PC-3 (cell line): ENCODE measurements around the gene NRCAM. TPM values are rescaled to one million over a fixed set of nuclear protein-coding genes. Genes with fewer than 3 reads are reported as not detected.
A peak's percentile ranks its signal among the peaks of the same experiment; 100 is the strongest.

Experiments
- ATAC-seq: fragments of 200-7000 bp; cut with Tn5 transposase; 2 replicates; pipeline ENCODE4 v1.9.1; 2020; ENCODE audit warnings: mild to moderate bottlenecking, moderate library complexity
- BruUV-seq: library from RNA; stranded (reverse); fragments of 400-500 nt; replicated peaks from 2 replicates; lab custom pipeline; 2021; lab: Mats Ljungman, UMichigan
- CTCF ChIA-PET: fragments of 300-600 bp; sonication (Branson Sonifier 250); formaldehyde crosslinking; loops from one replicate; lab custom pipeline; 2022; ENCODE audit warnings: antibody characterized with exemption; lab: Charles Lee
- POLR2A ChIA-PET: fragments of 300-600 bp; sonication (Branson Sonifier 250); formaldehyde crosslinking; loops from one replicate; lab custom pipeline; 2022; ENCODE audit warnings: antibody characterized with exemption; ENCODE audit not compliant: unreplicated experiment; lab: Charles Lee
- DNase-seq: peaks from one replicate; pipeline ENCODE4 v3.0.0-alpha.2; 2015
- H2AFZ ChIP-seq: fragments of 300-600 bp; sonication (generic); 2 replicates; pipeline ENCODE4 v1.6.0; 2016; ENCODE audit warnings: antibody characterized with exemption, low read length
- H3F3A ChIP-seq: fragments of 300-600 bp; sonication (generic); one replicate; pipeline ENCODE4 v1.6.0; 2017; ENCODE audit warnings: antibody characterized with exemption, low read length, control low read depth, mild to moderate bottlenecking; ENCODE audit not compliant: unreplicated experiment
- H3K27ac ChIP-seq: fragments of 300-600 bp; sonication (generic); 2 replicates; pipeline ENCODE4 v1.5.1; 2016; ENCODE audit warnings: mild to moderate bottlenecking, low read length
- H3K27me3 ChIP-seq: fragments of 300-600 bp; sonication (generic); 2 replicates; pipeline ENCODE4 v1.6.1; 2016; ENCODE audit warnings: low read length, mixed read lengths
- H3K36me3 ChIP-seq: fragments of 300-600 bp; sonication (generic); 2 replicates; pipeline ENCODE4 v1.6.1; 2016; ENCODE audit warnings: low read depth, mixed run types, low read length, mixed read lengths
- H3K4me1 ChIP-seq: fragments of 300-600 bp; sonication (generic); 2 replicates; pipeline ENCODE4 v1.5.1; 2016; ENCODE audit warnings: low read length; ENCODE audit not compliant: insufficient read depth
- H3K4me2 ChIP-seq: fragments of 300-600 bp; sonication (generic); 2 replicates; pipeline ENCODE4 v1.6.0; 2016; ENCODE audit warnings: low read length
- H3K4me3 ChIP-seq: fragments of 300-600 bp; sonication (generic); 2 replicates; pipeline ENCODE4 v1.5.1; 2016; ENCODE audit warnings: mild to moderate bottlenecking, low read length, mixed read lengths
- H3K79me2 ChIP-seq: fragments of 300-600 bp; sonication (generic); 2 replicates; pipeline ENCODE4 v1.6.1; 2017; ENCODE audit warnings: low read length, mixed read lengths
- H3K9ac ChIP-seq: fragments of 300-600 bp; sonication (generic); 2 replicates; pipeline ENCODE4 v1.6.0; 2016; ENCODE audit warnings: mild to moderate bottlenecking, low read length
- H3K9me2 ChIP-seq: fragments of 300-600 bp; sonication (generic); replicated peaks from 2 replicates; pipeline ENCODE4 v1.6.1; 2016; ENCODE audit warnings: mixed run types, low read length, mixed read lengths
- H3K9me3 ChIP-seq: fragments of 300-600 bp; sonication (generic); 2 replicates; pipeline ENCODE4 v1.6.1; 2016; ENCODE audit warnings: low read length, mixed read lengths
- H4K20me1 ChIP-seq: fragments of 300-600 bp; sonication (generic); 2 replicates; pipeline ENCODE4 v1.6.1; 2016; ENCODE audit warnings: low read length, mixed read lengths
- EZH2 ChIP-seq: fragments of 300-600 bp; sonication (generic); IDR thresholded peaks from one replicate; pipeline ENCODE4 v1.6.1; 2017; ENCODE audit warnings: antibody characterized with exemption, mild to moderate bottlenecking, low read length; ENCODE audit not compliant: unreplicated experiment
- EZH2phosphoT487 ChIP-seq: fragments of 300-600 bp; sonication (generic); IDR thresholded peaks from 2 replicates; pipeline ENCODE4 v1.6.1; 2018; ENCODE audit warnings: mild to moderate bottlenecking, antibody characterized with exemption, low read length, borderline replicate concordance
- intact Hi-C: fragments of 100-400 bp; cut with micrococcal nuclease; formaldehyde crosslinking; loops from 2 replicates; pipeline ENCODE4 v1.9.0; 2023
- total RNA-seq: library from RNA; depleted of rRNA; stranded (reverse); fragments of >200 nt; gene quantifications from 2 replicates; pipeline ENCODE4 v1.2.3, GENCODE V29; 2014
- TF ChIP-seq, protein P1 (sequence below): fragments of 300-600 bp; sonication (generic); conservative IDR thresholded peaks from 2 replicates; pipeline ENCODE4 v1.5.1; 2017; ENCODE audit warnings: antibody characterized with exemption, low read depth, mild to moderate bottlenecking, low read length

NRCAM gene
- total RNA-seq, 1 experiment from 2014 or later, result not detected

- intact Hi-C loops, result no loop called here
- Histone ChIP-seq H3K4me1 (0 out of 2 replicates have a peak, but pooled peaks cover 3% of the 10 kb centered on the region), H3K9ac (no peak overlapping the region), H3K79me2 (no peaks in the 10 kb centered on the region), H3K9me3 (no peaks in the 10 kb centered on the region), H4K20me1 (no peaks in the 10 kb centered on the region), H3K27ac (no peak overlapping the region), H3K4me2 (no peak overlapping the region), H3F3A (no peaks in the 10 kb centered on the region), H3K36me3 (no peaks in the 10 kb centered on the region), H3K4me3 (no peak overlapping the region), H3K27me3 (peaks cover 29% of the 10 kb centered on the region), H2AFZ (no peak overlapping the region), H3K9me2 (no peaks in the 10 kb centered on the region)
- peak; percentile 38 for ATAC-seq
- TF ChIP-seq, protein P1, sequence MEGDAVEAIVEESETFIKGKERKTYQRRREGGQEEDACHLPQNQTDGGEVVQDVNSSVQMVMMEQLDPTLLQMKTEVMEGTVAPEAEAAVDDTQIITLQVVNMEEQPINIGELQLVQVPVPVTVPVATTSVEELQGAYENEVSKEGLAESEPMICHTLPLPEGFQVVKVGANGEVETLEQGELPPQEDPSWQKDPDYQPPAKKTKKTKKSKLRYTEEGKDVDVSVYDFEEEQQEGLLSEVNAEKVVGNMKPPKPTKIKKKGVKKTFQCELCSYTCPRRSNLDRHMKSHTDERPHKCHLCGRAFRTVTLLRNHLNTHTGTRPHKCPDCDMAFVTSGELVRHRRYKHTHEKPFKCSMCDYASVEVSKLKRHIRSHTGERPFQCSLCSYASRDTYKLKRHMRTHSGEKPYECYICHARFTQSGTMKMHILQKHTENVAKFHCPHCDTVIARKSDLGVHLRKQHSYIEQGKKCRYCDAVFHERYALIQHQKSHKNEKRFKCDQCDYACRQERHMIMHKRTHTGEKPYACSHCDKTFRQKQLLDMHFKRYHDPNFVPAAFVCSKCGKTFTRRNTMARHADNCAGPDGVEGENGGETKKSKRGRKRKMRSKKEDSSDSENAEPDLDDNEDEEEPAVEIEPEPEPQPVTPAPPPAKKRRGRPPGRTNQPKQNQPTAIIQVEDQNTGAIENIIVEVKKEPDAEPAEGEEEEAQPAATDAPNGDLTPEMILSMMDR, result no peak
- TF ChIP-seq EZH2, result no peak
- no peak for TF ChIP-seq EZH2phosphoT487
- CTCF ChIA-PET, result no interaction called here
- BruUV-seq, result no TSS peak
- POLR2A ChIA-PET, result no interaction called here
- DNase-seq, result peak; percentile 66
Measured at GRCh38 chr7:108442039-108442568, 14.1 kb downstream of the NRCAM start.

DNA sequence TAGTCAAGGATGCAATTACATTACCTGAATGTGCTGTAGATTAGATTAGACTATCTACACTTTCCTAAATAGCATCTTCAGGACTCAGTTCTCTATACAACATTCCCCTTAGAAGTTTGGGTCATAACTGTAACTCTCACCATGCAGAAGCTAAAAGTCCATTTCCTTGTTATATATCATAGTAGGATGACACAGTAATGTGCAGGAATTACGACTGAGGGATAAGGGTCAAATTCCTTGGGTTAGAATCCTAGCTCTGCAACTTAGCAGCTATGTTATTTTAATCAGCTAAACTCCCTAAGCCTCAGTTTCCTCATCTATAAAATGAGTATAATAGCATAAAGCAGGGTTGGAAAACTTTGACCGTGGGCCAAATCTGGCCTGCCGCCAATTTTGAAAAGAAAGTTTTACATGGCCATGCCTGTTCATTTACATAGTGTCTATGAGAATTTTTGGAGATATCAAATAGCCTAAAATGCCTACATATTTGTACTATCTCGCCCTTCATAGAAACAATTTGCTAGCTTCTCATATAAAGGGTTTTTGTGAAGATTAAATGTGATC lies 14.8 kb downstream of the NRCAM start:
- no peak overlapping the region for H2AFZ ChIP-seq
- DNase-seq (no peak), ATAC-seq (no peak)
- no peak overlapping the region for H3K4me3 ChIP-seq
- peaks cover 23% of the 10 kb centered on the region for H3K27me3 ChIP-seq
- no peak overlapping the region for H3K9ac ChIP-seq
- CTCF ChIA-PET, result no interaction called here
- H3F3A ChIP-seq, result no peaks in the 10 kb centered on the region
- H4K20me1 ChIP-seq, result no peaks in the 10 kb centered on the region
- TF ChIP-seq EZH2 (no peak), EZH2phosphoT487 (no peak)
- TF ChIP-seq, protein P1, result no peak
- no peak overlapping the region for H3K27ac ChIP-seq
- H3K36me3 ChIP-seq, result no peaks in the 10 kb centered on the region
- H3K4me2 ChIP-seq, result no peak overlapping the region
- no peaks in the 10 kb centered on the region for H3K9me3 ChIP-seq
- intact Hi-C loops, result no loop called here
- no peaks in the 10 kb centered on the region for H3K9me2 ChIP-seq
- H3K79me2 ChIP-seq, result no peaks in the 10 kb centered on the region
- 0 out of 2 replicates have a peak, but pooled peaks cover 3% of the 10 kb centered on the region for H3K4me1 ChIP-seq
- POLR2A ChIA-PET, result no interaction called here
- no TSS peak for BruUV-seq

DNA sequence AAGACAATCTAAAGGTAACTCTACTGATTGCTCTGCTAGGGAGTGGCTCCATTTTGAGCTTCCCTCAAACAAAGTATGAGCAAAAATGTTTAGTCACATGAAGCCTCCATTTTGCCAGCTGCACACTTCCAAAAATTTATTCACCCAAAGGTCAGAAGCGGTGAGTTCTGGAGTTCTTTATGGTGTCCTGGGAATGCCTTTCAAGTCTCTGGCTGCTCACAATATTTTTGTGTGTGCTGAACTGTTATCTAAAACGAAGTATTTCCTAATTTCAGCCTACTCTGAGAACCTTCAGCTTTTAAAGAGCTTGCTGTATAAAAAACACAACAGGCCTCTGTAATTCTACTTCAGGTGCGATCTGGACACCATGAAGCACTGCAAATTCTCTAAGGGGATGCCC lies 15.6 kb downstream of the NRCAM start:
- TF ChIP-seq EZH2 (no peak), EZH2phosphoT487 (no peak)
- TF ChIP-seq, protein P1, result no peak
- no peak overlapping the region for H3K27ac ChIP-seq
- H3K36me3 ChIP-seq, result no peaks in the 10 kb centered on the region
- peaks cover 15% of the 10 kb centered on the region for H3K27me3 ChIP-seq
- H3K9me2 ChIP-seq, result no peaks in the 10 kb centered on the region
- H4K20me1 ChIP-seq, result no peaks in the 10 kb centered on the region
- H2AFZ ChIP-seq, result no peak overlapping the region
- DNase-seq, result no peak
- no peaks in the 10 kb centered on the region for H3K79me2 ChIP-seq
- ATAC-seq, result no peak
- no TSS peak for BruUV-seq
- POLR2A ChIA-PET, result no interaction called here
- H3K9me3 ChIP-seq, result no peaks in the 10 kb centered on the region
- intact Hi-C loops, result no loop called here
- no peak overlapping the region for H3K9ac ChIP-seq
- no peak overlapping the region for H3K4me2 ChIP-seq
- CTCF ChIA-PET, result no interaction called here
- no peak overlapping the region for H3K4me3 ChIP-seq
- 0 out of 2 replicates have a peak, but pooled peaks cover 3% of the 10 kb centered on the region for H3K4me1 ChIP-seq
- no peaks in the 10 kb centered on the region for H3F3A ChIP-seq
